Prostate gland (tissue), 2 donors: ENCODE data around the gene FAM83F. TPM values are rescaled to one million over a fixed set of nuclear protein-coding genes. Genes with fewer than 3 reads are reported as not detected.
"Not testable (repeated sequence)": the region's sequence is repeated elsewhere in the genome, so short reads cannot be mapped to it uniquely, and the experiment has no call there.

ENCODE experiments used
- DNase-seq: peaks from one replicate; pipeline ENCODE4 v3.0.0-alpha.2; 2019; ENCODE audit warnings: low spot score
- H3K27ac ChIP-seq, 2 donors: fragments of 200-600 bp; sonication (generic); 2 replicates each; pipeline ENCODE4 v1.5.1; 2017 to 2019
- H3K27me3 ChIP-seq: fragments of 200-600 bp; sonication (generic); replicated peaks from 2 replicates; pipeline ENCODE4 v1.5.1; 2019; ENCODE audit not compliant: insufficient read depth
- H3K36me3 ChIP-seq, 2 donors: fragments of 200-600 bp; sonication (generic); 1 replicate in 1 of 2; 2 replicates in 1 of 2; pipeline versions ENCODE4 v1.5.1 to v1.8.1; 2017 to 2019
- H3K4me1 ChIP-seq: fragments of 200-600 bp; sonication (generic); replicated peaks from 2 replicates; pipeline ENCODE4 v1.5.1; 2019
- H3K4me3 ChIP-seq, 2 donors: fragments of 200-600 bp; sonication (generic); 2 replicates each; pipeline ENCODE4 v1.5.1; 2017 to 2019
- H3K9me3 ChIP-seq: fragments of 200-600 bp; sonication (generic); 2 replicates; pipeline ENCODE4 v1.5.1; 2017
- CTCF ChIP-seq, 4 experiments: fragments of 200-600 bp in 2 of 4; fragments of 450-650 bp in 2 of 4; sonication (generic) in 2 of 4; IDR thresholded peaks; 1 replicate in 3 of 4; 2 replicates in 1 of 4; pipeline ENCODE4 v1.5.1; 2016 to 2019; ENCODE audit warnings: antibody characterized with exemption in 4 of 4, mild to moderate bottlenecking in 2 of 4, moderate library complexity in 2 of 4
- POLR2A ChIP-seq: fragments of 450-650 bp; IDR thresholded peaks from one replicate; pipeline ENCODE4 v1.6.1; 2016; ENCODE audit warnings: antibody characterized with exemption, mild to moderate bottlenecking
- POLR2AphosphoS5 ChIP-seq: sonication (generic); formaldehyde crosslinking; IDR thresholded peaks from one replicate; pipeline ENCODE4 v1.6.1; 2017; ENCODE audit warnings: antibody characterized with exemption
- WGBS: methylation state at CpG from one replicate; pipeline ENCODE4 v1.1.5; 2018; 5-methylcytosine and 5-hydroxymethylcytosine counted together
- intact Hi-C: fragments of 100-400 bp; cut with DNase I; formaldehyde crosslinking; loops from one replicate; pipeline ENCODE4 v1.14.2; 2022
- total RNA-seq, 2 donors: library from RNA; depleted of rRNA; stranded (reverse); fragments of >200 nt; gene quantifications; one replicate each; pipeline ENCODE4 v1.1.0, GENCODE V29; 2016

Gene FAM83F
- total RNA-seq, 2 donors from 2014 or later = 26.2 to 28.6 TPM

- Histone ChIP-seq H3K4me3 (no peak overlapping the region), H3K27ac (no peak overlapping the region), H3K36me3 (no peaks in the 10 kb centered on the region), H3K9me3 (no peaks in the 10 kb centered on the region), H3K27me3 (no peaks in the 10 kb centered on the region), H3K4me1 (no peaks in the 10 kb centered on the region)
- intact Hi-C loops = no loop called here
- TF ChIP-seq POLR2AphosphoS5 (no peak), POLR2A (no peak), CTCF (IDR thresholded peaks at IDR 0.05) (no peak)
- 95% methylated on average over 3 of the region's 3 CpGs for WGBS
- no peak for DNase-seq
Measured at GRCh38 chr22:39990686-39991085, 4.1 kb upstream of the FAM83F start.

GRCh38 chr22:39991159-39991860 is 3.4 kb upstream of the FAM83F start:
- intact Hi-C loops = no loop called here
- Histone ChIP-seq H3K27ac (no peak overlapping the region), H3K36me3 (no peaks in the 10 kb centered on the region), H3K4me3 (no peak overlapping the region), H3K27me3 (no peaks in the 10 kb centered on the region), H3K9me3 (no peaks in the 10 kb centered on the region), H3K4me1 (no peaks in the 10 kb centered on the region)
- WGBS = 89% methylated on average over 9 of the region's 9 CpGs
- DNase-seq = no peak
- TF ChIP-seq POLR2A (no peak), POLR2AphosphoS5 (no peak), CTCF (IDR thresholded peaks at IDR 0.05) (no peak)

DNA sequence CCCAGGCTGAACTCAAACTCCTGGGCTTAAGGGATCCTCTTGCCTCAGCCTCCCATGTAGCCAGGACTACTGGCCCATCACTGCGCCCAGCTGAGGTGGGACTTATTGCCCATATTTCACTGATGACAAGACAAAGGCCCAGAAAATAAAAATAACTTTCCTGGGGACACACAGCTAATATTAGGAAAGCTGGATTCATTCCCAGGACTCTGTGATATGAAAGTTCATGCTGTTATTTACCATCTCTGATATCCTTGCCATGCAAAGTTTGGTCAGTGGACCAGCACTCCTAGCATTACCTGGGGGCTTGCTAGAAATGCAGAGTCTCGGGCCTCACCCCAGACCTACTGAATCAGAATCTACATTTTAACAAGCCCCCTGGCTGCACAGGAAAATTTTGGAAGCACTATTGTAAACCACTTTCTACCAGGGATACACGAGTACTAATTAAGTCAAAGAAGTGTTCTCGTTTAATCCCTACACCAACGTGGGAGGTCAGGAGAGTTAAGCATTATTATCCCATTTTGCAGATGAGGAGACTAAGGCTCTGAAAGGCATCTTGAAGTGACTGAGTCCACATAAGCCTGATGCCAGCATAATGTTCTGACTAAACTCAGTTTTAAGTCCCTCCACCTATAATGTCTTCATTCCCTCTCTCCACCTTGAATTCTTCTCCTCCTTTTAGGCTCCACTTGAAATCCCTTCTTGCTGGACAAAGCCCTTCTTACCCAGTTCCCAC is 2.5 kb upstream of the FAM83F start:
- 88% methylated on average over 5 of the region's 5 CpGs for WGBS
- Histone ChIP-seq H3K4me1 (peaks cover 5% of the 10 kb centered on the region), H3K36me3 (no peaks in the 10 kb centered on the region), H3K27ac (no peak overlapping the region), H3K27me3 (no peaks in the 10 kb centered on the region), H3K4me3 (no peak overlapping the region), H3K9me3 (no peaks in the 10 kb centered on the region)
- intact Hi-C loops = no loop called here
- TF ChIP-seq POLR2A (no peak), CTCF (IDR thresholded peaks at IDR 0.05) (no peak), POLR2AphosphoS5 (no peak)
- DNase-seq = no peak

- H3K27me3 ChIP-seq, H3K4me3 ChIP-seq, H3K36me3 ChIP-seq, H3K27ac ChIP-seq, DNase-seq, H3K9me3 ChIP-seq, intact Hi-C loops: not testable (repeated sequence)
- H3K4me1 ChIP-seq = peaks cover 11% of the 10 kb centered on the region
- 95% methylated on average over 7 of the region's 7 CpGs for WGBS
Measured at GRCh38 chr22:39992894-39993293, 1.9 kb upstream of the FAM83F start.

DNA sequence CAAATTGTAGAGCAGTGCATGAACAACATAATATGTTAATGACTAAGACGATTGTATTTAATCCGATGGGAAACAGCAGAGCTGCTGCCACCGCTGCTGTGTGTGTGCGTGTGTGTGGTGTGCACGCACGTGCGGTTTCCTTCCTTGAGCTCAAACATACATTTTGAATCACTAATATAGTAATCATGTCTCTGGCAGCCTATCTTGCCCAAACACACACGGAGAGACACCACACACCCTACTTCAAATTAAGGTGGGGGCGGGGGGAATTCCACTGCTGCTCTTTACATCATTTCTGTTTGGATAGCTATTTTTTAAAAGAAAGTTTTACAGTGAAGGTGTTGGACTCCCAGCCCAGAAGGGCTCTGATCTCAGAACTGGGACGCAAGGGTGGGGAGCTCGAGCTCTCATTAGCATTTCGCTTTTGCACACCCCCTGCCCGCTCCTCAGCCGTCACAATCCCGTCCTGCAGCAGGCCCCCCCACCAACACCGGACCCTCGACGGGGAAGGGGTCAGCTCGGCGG is 651 bp upstream of the FAM83F start:
- intact Hi-C loops = no loop called here
- no peak for DNase-seq
- Histone ChIP-seq H3K9me3 (no peaks in the 10 kb centered on the region), H3K27ac (peak overlapping the region in 1 of 2 donors; percentile 82), H3K27me3 (no peaks in the 10 kb centered on the region), H3K4me1 (peaks cover 11% of the 10 kb centered on the region), H3K4me3 (peak overlapping the region in 1 of 2 donors; percentile 44), H3K36me3 (no peaks in the 10 kb centered on the region)
- WGBS = 44% methylated on average over 20 of the region's 20 CpGs
- TF ChIP-seq POLR2AphosphoS5 (no peak), CTCF (IDR thresholded peaks at IDR 0.05) (no peak), POLR2A (no peak)
